ENCODE measurements around the gene TNFAIP8L1.

TNFAIP8L1 gene

DNA sequence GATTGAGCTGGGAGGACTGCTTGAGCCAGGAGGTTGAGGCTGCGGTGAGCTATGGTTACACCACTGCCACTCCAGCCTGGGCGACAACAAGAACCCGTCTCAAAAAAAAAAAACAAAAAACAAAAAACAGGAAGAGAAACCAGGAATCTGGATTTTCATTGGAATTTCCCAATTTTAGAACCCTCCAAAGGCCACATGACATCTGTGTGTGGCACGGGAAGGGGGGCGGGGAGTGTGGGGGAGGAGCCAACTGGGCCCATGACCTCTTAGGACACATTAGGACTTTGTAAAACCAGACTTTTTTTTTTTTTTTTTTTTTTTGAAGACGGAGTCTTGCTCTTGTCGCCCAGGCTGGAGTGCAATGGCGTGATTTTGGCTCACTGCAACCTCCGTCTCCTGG lies 52.1 kb downstream of the TNFAIP8L1 start:
- DNase-seq (ENCODE audit: low spot score), result no peak

GRCh38 chr19:4692251-4693077 lies 53.1 kb downstream of the TNFAIP8L1 start:
- TF ChIP-seq CTCF (IDR thresholded peaks at IDR 0.05; ENCODE audit: extremely low read depth, missing control alignments), result no peak
- DNase-seq (ENCODE audit: low spot score), result no peak

More for the DNA sequence above, 52.1 kb downstream of the TNFAIP8L1 start:
- TF ChIP-seq CTCF (IDR thresholded peaks at IDR 0.05; ENCODE audit: extremely low read depth, missing control alignments), result no peak

GRCh38 chr19:4693078-4693350 lies 53.7 kb downstream of the TNFAIP8L1 start:
- DNase-seq (ENCODE audit: low spot score), result no peak
- TF ChIP-seq CTCF (IDR thresholded peaks at IDR 0.05; ENCODE audit: extremely low read depth, missing control alignments), result no peak

- no peak for DNase-seq (ENCODE audit: low spot score)
- TF ChIP-seq CTCF (IDR thresholded peaks at IDR 0.05; ENCODE audit: extremely low read depth, missing control alignments), result no peak
These were observed 54.3 kb downstream of the TNFAIP8L1 start for GRCh38 chr19:4693471-4694121.

- no peak for DNase-seq (ENCODE audit: low spot score)
- TF ChIP-seq CTCF (IDR thresholded peaks at IDR 0.05; ENCODE audit: extremely low read depth, missing control alignments), result no peak
These were observed 55.1 kb downstream of the TNFAIP8L1 start for GRCh38 chr19:4694211-4694987.

- no peak for TF ChIP-seq CTCF (IDR thresholded peaks at IDR 0.05; ENCODE audit: extremely low read depth, missing control alignments)
- DNase-seq (ENCODE audit: low spot score), result no peak
These were observed 56.0 kb downstream of the TNFAIP8L1 start for GRCh38 chr19:4695224-4695731.

DNA sequence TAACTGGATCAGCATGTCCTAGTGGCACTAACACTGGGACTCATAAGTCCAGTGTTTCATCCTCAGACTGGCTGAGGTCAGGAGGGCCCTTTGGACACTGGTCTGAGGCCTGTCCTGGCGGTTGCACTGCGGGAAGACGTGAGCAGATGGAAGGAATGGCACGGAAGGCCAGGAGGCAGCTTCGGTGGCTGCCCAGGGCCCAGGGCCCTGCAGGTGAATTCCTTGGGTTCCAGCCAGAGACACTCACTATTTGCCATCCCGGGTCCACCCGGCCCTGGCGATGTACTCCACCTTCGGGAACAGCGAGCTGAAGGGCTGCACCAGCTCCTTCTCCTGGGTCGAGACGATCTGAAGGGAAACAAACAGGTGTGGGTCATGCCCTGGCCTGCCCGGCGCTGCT lies 58.0 kb downstream of the TNFAIP8L1 start:
- no peak for DNase-seq (ENCODE audit: low spot score)
- TF ChIP-seq CTCF (IDR thresholded peaks at IDR 0.05; ENCODE audit: extremely low read depth, missing control alignments), result no peak

All from GM20000 (cell line).